Stomach (tissue), 9 donors: ENCODE measurements around the gene CCDC102B. TPM values are rescaled to one million over a fixed set of nuclear protein-coding genes. Genes with fewer than 3 reads are reported as not detected.

Source experiments
- DNase-seq, 2 donors: peaks; one replicate each; pipeline versions ENCODE4 v3.0.0 to v3.0.0-alpha.2; 2013 to 2019
- H3K27ac ChIP-seq, 5 donors: fragments of 200-600 bp in 4 of 5; sonication (generic) in 4 of 5; one replicate each; pipeline ENCODE4 v1.5.1; 2013 to 2019; ENCODE audit warnings: mild to moderate bottlenecking in 1 of 5, moderate library complexity in 1 of 5
- H3K27me3 ChIP-seq, 3 donors: fragments of 200-600 bp; sonication (generic); one replicate each; pipeline ENCODE4 v1.5.1; 2017 to 2019; ENCODE audit warnings: mixed run types in 1 of 3
- H3K36me3 ChIP-seq, 4 donors: fragments of 200-600 bp; sonication (generic); 1 replicate in 3 of 4; 2 replicates in 1 of 4; pipeline ENCODE4 v1.5.1; 2016 to 2019
- H3K4me1 ChIP-seq, 4 donors: fragments of 200-600 bp; sonication (generic); one replicate each; pipeline ENCODE4 v1.5.1; 2016 to 2019
- H3K4me3 ChIP-seq, 4 donors: fragments of 200-600 bp; sonication (generic) in 3 of 4; one replicate each; pipeline ENCODE4 v1.5.1; 2016 to 2019; ENCODE audit warnings: mild to moderate bottlenecking in 1 of 4
- H3K9me3 ChIP-seq, 4 donors: fragments of 200-600 bp; sonication (generic); one replicate each; pipeline ENCODE4 v1.5.1; 2016 to 2019
- CTCF ChIP-seq, 7 experiments: fragments of 450-650 bp in 4 of 7; fragments of 200-600 bp in 3 of 7; sonication (generic) in 3 of 7; IDR thresholded peaks; one replicate each; pipeline ENCODE4 v1.5.1; 2016 to 2019; ENCODE audit warnings: antibody characterized with exemption in 7 of 7, control low read depth in 2 of 7, mild to moderate bottlenecking in 1 of 7
- EP300 ChIP-seq: sonication (generic); formaldehyde crosslinking; IDR thresholded peaks from one replicate; pipeline ENCODE4 v1.6.1; 2017; ENCODE audit warnings: antibody characterized with exemption
- POLR2A ChIP-seq, 4 donors: fragments of 450-650 bp; IDR thresholded peaks; one replicate each; pipeline ENCODE4 v1.6.1; 2016; ENCODE audit warnings: antibody characterized with exemption in 4 of 4, control low read depth in 2 of 4, mild to moderate bottlenecking in 1 of 4, moderate library complexity in 1 of 4
- POLR2AphosphoS5 ChIP-seq, 3 donors: sonication (generic); formaldehyde crosslinking; IDR thresholded peaks; one replicate each; pipeline ENCODE4 v1.6.1; 2016; ENCODE audit warnings: antibody characterized with exemption in 3 of 3
- whole genome bisulfite sequencing, 5 donors: extraction: QIAGEN DNeasy Blood & Tissue Kit in 3 of 5; methylation state at CpG; one replicate each; pipeline versions ENCODE4 v1.1.5 to v1.1.7; 2013 to 2018; 5-methylcytosine and 5-hydroxymethylcytosine counted together
- intact Hi-C: fragments of 100-400 bp; cut with DNase I; formaldehyde crosslinking; loops from one replicate; pipeline ENCODE4 v1.15.1; 2023; ENCODE audit warnings: low total_unique reads
- polyA plus RNA-seq, 3 donors: library from polyadenylated mRNA; stranded (reverse); fragments of 200-250 nt; gene quantifications; one replicate each; pipeline ENCODE4 v1.2.3, GENCODE V29; 2013
- total RNA-seq, 5 donors: library from RNA; depleted of rRNA; stranded (reverse); fragments of >200 nt; gene quantifications; one replicate each; pipeline versions ENCODE4 v1.1.0 to v1.2.3, GENCODE V29; 2014 to 2016
- donor health status: healthy with polysubstance abuse.
- donor health status: Bipolar disorder and iron deficiency.
- donor health status: healthy.

Gene CCDC102B
- total and polyA plus RNA-seq, 8 donors = 1.0 to 66.1 (median 15.7) TPM

GRCh38 chr18:68925268-68925667 is 127.4 kb downstream of the CCDC102B start:
- 13 to 29% (median 16%) methylated on average over 1 of the region's 1 CpG for WGBS, 5 donors
- no peaks in the 10 kb centered on the region for H3K36me3 ChIP-seq
- H3K4me3 ChIP-seq = no peak overlapping the region
- no peak overlapping the region for H3K27ac ChIP-seq
- no peak for TF ChIP-seq CTCF (IDR thresholded peaks at IDR 0.05)
- TF ChIP-seq POLR2AphosphoS5 (IDR thresholded peaks at IDR 0.05) = no peak
- TF ChIP-seq EP300 = no peak
- no peak for TF ChIP-seq POLR2A (IDR thresholded peaks at IDR 0.05)
- intact Hi-C loops = no loop called here
- DNase-seq = peak in 1 of 2 donors; percentile 11
- no peaks in the 10 kb centered on the region for H3K27me3 ChIP-seq
- H3K4me1 ChIP-seq = no peaks in the 10 kb centered on the region
- H3K9me3 ChIP-seq = no peaks in the 10 kb centered on the region

GRCh38 chr18:68928762-68929675 is 131.1 kb downstream of the CCDC102B start:
- intact Hi-C loops = no loop called here
- H3K36me3 ChIP-seq = no peaks in the 10 kb centered on the region
- H3K9me3 ChIP-seq = no peaks in the 10 kb centered on the region
- H3K27ac ChIP-seq = no peak overlapping the region
- DNase-seq = no peak
- no peak overlapping the region for H3K4me3 ChIP-seq
- H3K27me3 ChIP-seq = no peaks in the 10 kb centered on the region
- TF ChIP-seq POLR2AphosphoS5 (IDR thresholded peaks at IDR 0.05) = no peak
- no peak for TF ChIP-seq EP300
- no peak for TF ChIP-seq POLR2A (IDR thresholded peaks at IDR 0.05)
- no peak for TF ChIP-seq CTCF (IDR thresholded peaks at IDR 0.05)
- no peaks in the 10 kb centered on the region for H3K4me1 ChIP-seq
- 59 to 74% (median 67%) methylated on average over 6 of the region's 6 CpGs for WGBS, 5 donors

DNA sequence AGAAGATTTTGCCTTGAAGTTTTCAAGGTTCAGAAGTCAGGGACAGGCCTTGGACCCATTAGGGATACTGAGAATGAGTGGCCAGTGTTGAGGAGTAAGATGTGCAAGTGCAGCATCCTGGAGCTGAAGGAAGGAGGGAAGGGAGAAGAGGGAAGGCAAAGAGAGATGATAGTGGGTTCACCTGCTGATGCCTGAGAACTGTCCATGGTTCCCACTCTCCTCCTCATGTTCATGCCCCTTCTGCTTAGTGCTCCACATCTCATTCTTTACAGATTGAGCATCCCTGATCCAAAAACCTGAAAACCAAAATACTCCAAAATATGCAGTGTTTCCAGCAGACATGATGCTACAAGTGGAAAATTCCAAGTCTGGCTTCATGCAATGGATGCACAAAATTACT is 137.8 kb downstream of the CCDC102B start:
- H3K4me1 ChIP-seq = no peaks in the 10 kb centered on the region
- H3K4me3 ChIP-seq = no peak overlapping the region
- no peak overlapping the region for H3K27ac ChIP-seq
- no peak for DNase-seq
- no peaks in the 10 kb centered on the region for H3K36me3 ChIP-seq
- intact Hi-C loops = no loop called here
- no peaks in the 10 kb centered on the region for H3K9me3 ChIP-seq
- no peak for TF ChIP-seq EP300
- no peak for TF ChIP-seq POLR2A (IDR thresholded peaks at IDR 0.05)
- no peak for TF ChIP-seq POLR2AphosphoS5 (IDR thresholded peaks at IDR 0.05)
- TF ChIP-seq CTCF (IDR thresholded peaks at IDR 0.05) = no peak
- no peaks in the 10 kb centered on the region for H3K27me3 ChIP-seq

- H3K4me3 ChIP-seq = no peak overlapping the region
- H3K27ac ChIP-seq = no peak overlapping the region
- TF ChIP-seq CTCF (IDR thresholded peaks at IDR 0.05) = no peak
- TF ChIP-seq EP300 = no peak
- TF ChIP-seq POLR2A (IDR thresholded peaks at IDR 0.05) = no peak
- TF ChIP-seq POLR2AphosphoS5 (IDR thresholded peaks at IDR 0.05) = no peak
- H3K4me1 ChIP-seq = no peaks in the 10 kb centered on the region
- intact Hi-C loops = no loop called here
- H3K27me3 ChIP-seq = no peaks in the 10 kb centered on the region
- no peaks in the 10 kb centered on the region for H3K36me3 ChIP-seq
- DNase-seq = no peak
- WGBS, 5 donors = 33 to 42% (median 35%) methylated on average over 4 of the region's 4 CpGs
- H3K9me3 ChIP-seq = no peaks in the 10 kb centered on the region
Measured at GRCh38 chr18:68937029-68937599, 139.2 kb downstream of the CCDC102B start.
